ENCODE results near the gene KLHL14.

The KLHL14 gene

DNA sequence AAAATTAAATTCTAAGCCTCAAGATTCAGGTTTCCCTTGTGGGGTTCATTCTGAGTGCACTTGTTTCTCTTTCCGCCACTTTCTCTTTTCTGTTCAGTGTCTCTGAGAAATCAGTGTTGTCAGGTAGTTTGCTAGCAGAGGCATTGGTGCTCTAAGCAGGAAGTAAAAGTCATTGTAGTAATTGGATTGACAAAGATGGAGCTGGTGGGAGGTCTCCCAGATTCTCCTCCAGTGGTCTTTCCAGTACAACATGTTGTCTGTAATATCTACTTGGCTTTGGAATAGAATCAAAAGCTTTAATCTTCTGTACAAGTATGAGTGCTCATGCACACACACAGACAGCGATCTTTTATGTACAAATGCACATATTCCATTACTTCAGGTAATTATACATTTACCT lies 135.6 kb downstream of the KLHL14 start:
- no peak for DNase-seq (ENCODE audit: low read depth in 2 of 2)
- TF ChIP-seq CTCF (IDR thresholded peaks at IDR 0.05; ENCODE audit: low read depth, low read length): no peak
- no peak overlapping the region for H3K4me3 ChIP-seq (replicated peaks in 1 of 2; ENCODE audit: low read depth in 2 of 2, low read length in 2 of 2)

DNA sequence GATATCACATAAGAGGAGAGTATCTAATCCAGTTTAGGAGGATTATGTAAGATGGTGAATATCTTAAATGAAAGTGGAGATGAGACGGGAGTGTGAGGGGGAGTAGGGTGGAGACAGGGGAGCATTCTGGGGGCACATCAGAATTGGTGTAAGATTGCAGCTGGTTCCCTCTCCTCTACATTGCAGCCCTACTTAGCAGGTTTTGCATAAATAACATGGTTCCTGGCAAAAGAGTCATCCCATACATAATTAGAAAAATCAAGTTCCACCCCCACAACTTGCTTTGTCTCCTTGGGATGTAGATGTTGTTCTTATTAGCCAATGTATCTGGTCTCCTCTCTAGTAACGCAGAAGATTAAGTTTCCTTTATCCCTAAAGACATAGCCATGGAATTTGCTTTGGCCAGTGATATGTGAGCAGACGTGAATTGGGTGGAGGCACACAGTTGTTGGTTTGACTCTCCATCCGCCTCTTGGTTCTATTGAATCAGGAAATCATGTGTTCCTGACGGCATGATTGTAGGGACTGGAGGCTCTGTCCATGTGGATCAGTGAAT lies 137.9 kb downstream of the KLHL14 start:
- TF ChIP-seq CTCF (IDR thresholded peaks at IDR 0.05; ENCODE audit: low read depth, low read length): no peak
- H3K4me3 ChIP-seq (replicated peaks in 1 of 2; ENCODE audit: low read depth in 2 of 2, low read length in 2 of 2): no peak overlapping the region
- no peak for DNase-seq (ENCODE audit: low read depth in 2 of 2)

DNA sequence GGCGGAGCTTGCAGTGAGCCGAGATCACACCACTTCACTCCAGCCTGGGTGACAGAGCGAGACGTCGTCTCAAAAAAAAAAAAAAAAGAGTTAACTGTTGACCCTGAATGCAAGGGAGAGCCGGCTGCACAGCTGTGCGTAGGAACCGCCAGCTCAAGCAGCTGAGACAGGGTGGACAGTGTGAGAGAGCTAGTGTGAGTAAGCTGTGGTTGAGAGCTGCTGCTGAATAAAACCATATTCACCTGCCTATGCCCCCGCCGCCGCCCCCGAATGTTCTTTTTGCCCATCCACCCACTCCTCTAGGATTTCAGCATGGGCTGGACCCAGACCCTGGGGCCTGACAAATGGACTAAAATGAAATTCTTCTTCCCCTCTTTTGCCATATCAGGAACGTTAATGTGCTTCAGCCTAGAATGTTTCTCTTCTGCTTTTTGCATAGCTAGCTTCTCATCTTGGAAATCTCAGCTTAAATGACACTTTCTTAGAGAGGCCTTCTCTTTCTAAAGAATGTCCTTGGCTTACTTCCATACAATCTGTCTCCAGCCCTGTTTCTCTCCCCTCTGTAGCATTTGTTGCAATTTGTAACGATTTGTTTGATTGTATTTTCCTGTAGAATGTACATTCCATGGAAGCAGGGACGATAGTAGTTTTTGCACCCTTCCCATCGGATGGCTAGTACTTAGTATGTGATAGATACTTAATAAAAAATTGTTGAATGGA lies 142.7 kb downstream of the KLHL14 start:
- no peak for TF ChIP-seq CTCF (IDR thresholded peaks at IDR 0.05; ENCODE audit: low read depth, low read length)
- no peak overlapping the region for H3K4me3 ChIP-seq (replicated peaks in 1 of 2; ENCODE audit: low read depth in 2 of 2, low read length in 2 of 2)
- no peak for DNase-seq (ENCODE audit: low read depth in 2 of 2)

DNA sequence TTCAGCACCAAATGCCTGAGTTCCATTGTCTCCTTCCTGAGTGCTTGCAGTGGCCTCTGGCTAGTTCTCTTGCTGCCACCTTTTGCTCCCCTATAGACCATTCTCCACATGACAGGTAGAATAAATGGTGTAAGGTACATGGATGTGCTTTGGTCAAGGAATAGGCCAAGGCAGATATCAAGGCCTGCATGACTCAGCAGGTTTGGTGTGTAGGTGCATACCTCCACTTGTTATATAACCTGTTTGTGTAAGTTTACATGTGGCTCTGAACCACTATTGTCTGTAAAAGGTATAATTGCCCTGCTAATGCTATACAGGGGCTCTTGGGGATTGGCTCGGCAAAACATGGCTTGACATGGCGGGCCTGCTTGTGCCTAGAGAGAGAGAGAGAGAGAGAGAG lies 143.5 kb downstream of the KLHL14 start:
- no peak for DNase-seq (ENCODE audit: low read depth in 2 of 2)
- no peak overlapping the region for H3K4me3 ChIP-seq (replicated peaks in 1 of 2; ENCODE audit: low read depth in 2 of 2, low read length in 2 of 2)
- no peak for TF ChIP-seq CTCF (IDR thresholded peaks at IDR 0.05; ENCODE audit: low read depth, low read length)

GRCh38 chr18:32624182-32624723 lies 148.6 kb downstream of the KLHL14 start:
- no peak overlapping the region for H3K4me3 ChIP-seq (replicated peaks in 1 of 2; ENCODE audit: low read depth in 2 of 2, low read length in 2 of 2)
- no peak for TF ChIP-seq CTCF (IDR thresholded peaks at IDR 0.05; ENCODE audit: low read depth, low read length)
- DNase-seq (ENCODE audit: low read depth in 2 of 2): no peak

DNA sequence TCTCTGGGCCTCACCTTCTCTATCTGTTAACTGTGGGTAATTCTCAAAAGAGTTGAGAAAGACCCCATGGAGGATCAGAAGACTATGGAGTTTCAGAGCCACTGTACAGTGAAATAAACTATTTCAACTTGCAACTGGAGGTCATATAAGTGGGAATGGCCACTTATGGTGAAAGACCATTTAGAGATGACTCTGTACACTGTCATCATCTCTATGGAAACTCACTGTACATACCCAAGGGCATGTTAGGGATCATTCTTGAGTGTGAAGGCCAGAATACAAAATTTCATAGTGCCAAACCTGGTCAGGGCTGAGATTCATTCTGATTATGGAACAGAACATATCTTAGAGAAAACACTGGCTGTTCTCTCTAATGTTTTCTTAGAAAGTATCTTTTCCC lies 149.3 kb downstream of the KLHL14 start:
- TF ChIP-seq CTCF (IDR thresholded peaks at IDR 0.05; ENCODE audit: low read depth, low read length): no peak

More for the DNA sequence above, 149.3 kb downstream of the KLHL14 start:
- DNase-seq (ENCODE audit: low read depth in 2 of 2): no peak
- H3K4me3 ChIP-seq (replicated peaks in 1 of 2; ENCODE audit: low read depth in 2 of 2, low read length in 2 of 2): no peak overlapping the region

All from cardiac fibroblast (primary cell).